Common myeloid progenitor, CD34-positive (primary cell): Measurements from ENCODE around the gene APOD.
"Not testable (repeated sequence)": the region's sequence is repeated elsewhere in the genome, so short reads cannot be mapped to it uniquely, and the experiment has no call there.

Source experiments
- CTCF ChIA-PET: fragments of 350-600 bp; sonication (Branson Sonifier 250); formaldehyde crosslinking; loops from one replicate; lab custom pipeline; 2021; ENCODE audit warnings: antibody characterized with exemption; lab: Charles Lee
- POLR2A ChIA-PET: fragments of 350-600 bp; sonication (Branson Sonifier 250); formaldehyde crosslinking; loops from one replicate; lab custom pipeline; 2021; ENCODE audit warnings: antibody characterized with exemption; lab: Charles Lee
- DNase-seq, 3 donors: peaks; one replicate each; pipeline versions ENCODE4 v3.0.0 to v3.0.0-alpha.2; 2013
- H3K27ac ChIP-seq, 2 experiments: 1 replicate in 1 of 2; 2 replicates in 1 of 2; pipeline ENCODE4 v1.7.0; 2013; ENCODE audit warnings: inconsistent platforms in 2 of 2, low read length in 2 of 2, mild to moderate bottlenecking in 2 of 2, low read depth in 1 of 2, moderate library complexity in 1 of 2; ENCODE audit not compliant: severe bottlenecking in 2 of 2, insufficient read depth in 1 of 2, poor library complexity in 1 of 2
- H3K27me3 ChIP-seq, 5 experiments: replicated peaks in 2 of 5; 1 replicate in 3 of 5; 2 replicates in 2 of 5; pipeline versions ENCODE4 v1.6.1 to v1.7.0; 2013; ENCODE audit warnings: low read length in 4 of 5, mild to moderate bottlenecking in 2 of 5, moderate library complexity in 2 of 5, inconsistent platforms in 1 of 5; ENCODE audit not compliant: insufficient read depth in 5 of 5, control insufficient read depth in 4 of 5
- H3K36me3 ChIP-seq, 4 experiments: 1 replicate in 2 of 4; 2 replicates in 2 of 4; pipeline versions ENCODE4 v1.6.1 to v1.7.0; 2013; ENCODE audit warnings: low read length in 3 of 4, control low read depth in 1 of 4, mild to moderate bottlenecking in 1 of 4; ENCODE audit not compliant: control insufficient read depth in 4 of 4, insufficient read depth in 4 of 4
- H3K4me1 ChIP-seq, 4 experiments: 1 replicate in 3 of 4; 2 replicates in 1 of 4; pipeline versions ENCODE4 v1.6.1 to v1.7.1; 2013; ENCODE audit warnings: low read length in 3 of 4, mild to moderate bottlenecking in 3 of 4, control low read depth in 1 of 4, inconsistent platforms in 1 of 4, moderate library complexity in 1 of 4; ENCODE audit not compliant: control insufficient read depth in 4 of 4, insufficient read depth in 4 of 4; ENCODE audit errors: control extremely low read depth in 1 of 4
- H3K4me3 ChIP-seq, 7 experiments: 1 replicate in 4 of 7; 2 replicates in 3 of 7; pipeline versions ENCODE4 v1.5.1 to v1.7.0; 2013; ENCODE audit warnings: mild to moderate bottlenecking in 7 of 7, low read length in 6 of 7, moderate library complexity in 6 of 7, inconsistent platforms in 2 of 7, low read depth in 2 of 7, control low read depth in 1 of 7; ENCODE audit not compliant: insufficient read depth in 4 of 7, control insufficient read depth in 1 of 7; ENCODE audit errors: extremely low read depth in 1 of 7
- H3K9me3 ChIP-seq, 5 experiments: 1 replicate in 4 of 5; 2 replicates in 1 of 5; pipeline versions ENCODE4 v1.6.1 to v1.7.1; 2013; ENCODE audit warnings: low read length in 4 of 5, mild to moderate bottlenecking in 2 of 5, inconsistent platforms in 1 of 5, low read depth in 1 of 5, moderate library complexity in 1 of 5; ENCODE audit not compliant: control insufficient read depth in 4 of 5, insufficient read depth in 2 of 5; ENCODE audit errors: control extremely low read depth in 1 of 5
- WGBS: methylation state at CpG from one replicate; pipeline ENCODE4 v1.1.5; 2013; ENCODE audit not compliant: insufficient coverage; 5-methylcytosine and 5-hydroxymethylcytosine counted together

APOD gene

GRCh38 chr3:195616681-195617080 lies 32.9 kb upstream of the APOD start:
- Histone ChIP-seq H3K36me3 (no peaks in the 10 kb centered on the region), H3K27me3 (no peaks in the 10 kb centered on the region), H3K27ac (no peak overlapping the region), H3K4me3 (no peak overlapping the region), H3K9me3 (no peaks in the 10 kb centered on the region), H3K4me1 (peaks cover 0 to 6% (median 0%) of the 10 kb centered on the region in 4 experiments)
- ChIA-PET CTCF (no interaction called here), POLR2A (no interaction called here)
- WGBS = 98% methylated on average over 7 of the region's 9 CpGs
- no peak for DNase-seq

GRCh38 chr3:195615952-195616537 lies 32.3 kb upstream of the APOD start:
- H3K4me3 ChIP-seq, H3K36me3 ChIP-seq, CTCF ChIA-PET, H3K27me3 ChIP-seq, H3K27ac ChIP-seq, H3K4me1 ChIP-seq, DNase-seq, H3K9me3 ChIP-seq, POLR2A ChIA-PET: not testable (repeated sequence)
- 100% methylated on average over 1 of the region's 15 CpGs for WGBS

GRCh38 chr3:195614672-195615504 lies 31.1 kb upstream of the APOD start:
- DNase-seq, H3K4me3 ChIP-seq, H3K27ac ChIP-seq, H3K36me3 ChIP-seq, H3K4me1 ChIP-seq, CTCF ChIA-PET, H3K27me3 ChIP-seq, H3K9me3 ChIP-seq: not testable (repeated sequence)
- WGBS = 96% methylated on average over 6 of the region's 16 CpGs
- POLR2A ChIA-PET = interaction anchor here (0.7 kb wide), 1 partner anchor 66 kb away, joined by 3 read pairs; no protein-coding TSS in a partner anchor

- Histone ChIP-seq H3K4me3 (no peak overlapping the region), H3K9me3 (peaks cover 0 to 7% (median 0%) of the 10 kb centered on the region in 5 experiments), H3K27ac (no peak overlapping the region), H3K4me1 (no peaks in the 10 kb centered on the region), H3K36me3 (no peaks in the 10 kb centered on the region), H3K27me3 (no peaks in the 10 kb centered on the region)
- POLR2A ChIA-PET = no interaction called here
- DNase-seq = no peak
- WGBS = 100% methylated on average over 9 of the region's 15 CpGs
- CTCF ChIA-PET = interaction anchor here (0.8 kb wide), 1 partner anchor 47 kb away, joined by 3 read pairs; no protein-coding TSS in a partner anchor
Observed at GRCh38 chr3:195613468-195614069, 29.8 kb upstream of the APOD start.

- POLR2A ChIA-PET = no interaction called here
- Histone ChIP-seq H3K27ac (no peak overlapping the region), H3K36me3 (no peaks in the 10 kb centered on the region), H3K4me1 (no peaks in the 10 kb centered on the region), H3K4me3 (no peak overlapping the region), H3K9me3 (peaks cover 0 to 8% (median 2%) of the 10 kb centered on the region in 5 experiments), H3K27me3 (no peaks in the 10 kb centered on the region)
- CTCF ChIA-PET = interaction anchor here (0.8 kb wide), 1 partner anchor 46 kb away, joined by 3 read pairs; no protein-coding TSS in a partner anchor
- peak in 2 of 3 donors; percentile 6 to 8 for DNase-seq
- 94% methylated on average over 5 of the region's 8 CpGs for WGBS
Observed at GRCh38 chr3:195612075-195612800, 28.5 kb upstream of the APOD start.

GRCh38 chr3:195609229-195609628 lies 25.5 kb upstream of the APOD start:
- H3K36me3 ChIP-seq = no peaks in the 10 kb centered on the region
- no peak overlapping the region for H3K4me3 ChIP-seq
- H3K9me3 ChIP-seq = peaks cover 0 to 14% (median 4%) of the 10 kb centered on the region in 5 experiments
- POLR2A ChIA-PET = no interaction called here
- H3K4me1 ChIP-seq = no peaks in the 10 kb centered on the region
- no peak overlapping the region for H3K27ac ChIP-seq
- DNase-seq = no peak
- no CpG with 5 or more reads among the region's 3 CpGs for WGBS
- no peaks in the 10 kb centered on the region for H3K27me3 ChIP-seq
- CTCF ChIA-PET = no interaction called here
